GM18519 (cell line): Measurements from ENCODE around the gene RHOT1.
"Not testable (repeated sequence)": the region's sequence is repeated elsewhere in the genome, so short reads cannot be mapped to it uniquely, and the experiment has no call there.

Experiments
- ATAC-seq: cut with Tn5 transposase; IDR thresholded peaks from one replicate; pipeline ENCODE4 v1.9.1; 2021; ENCODE audit warnings: mild to moderate bottlenecking, moderate library complexity; ENCODE audit not compliant: unreplicated experiment, low FRiP score

Gene RHOT1

DNA sequence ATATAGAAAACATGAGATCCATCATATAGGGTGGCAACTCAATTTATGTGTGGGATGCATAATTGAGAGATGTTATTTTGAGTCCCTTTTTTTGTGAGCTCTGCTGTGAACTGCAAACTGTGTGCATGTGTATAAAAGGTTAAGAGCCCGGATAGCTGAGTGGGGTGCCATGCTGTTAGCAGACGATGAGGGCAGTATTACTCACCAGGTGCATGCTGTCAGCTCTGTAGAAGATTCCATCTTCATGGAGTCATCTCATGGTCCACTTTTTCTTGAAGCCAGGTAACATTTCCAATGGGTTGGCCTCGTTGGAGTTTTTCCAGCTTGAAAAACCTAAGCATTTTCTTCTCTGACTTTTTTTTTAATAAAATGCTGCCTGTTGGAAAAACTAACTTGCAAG lies 80.3 kb downstream of the RHOT1 start:
- no peak for ATAC-seq

DNA sequence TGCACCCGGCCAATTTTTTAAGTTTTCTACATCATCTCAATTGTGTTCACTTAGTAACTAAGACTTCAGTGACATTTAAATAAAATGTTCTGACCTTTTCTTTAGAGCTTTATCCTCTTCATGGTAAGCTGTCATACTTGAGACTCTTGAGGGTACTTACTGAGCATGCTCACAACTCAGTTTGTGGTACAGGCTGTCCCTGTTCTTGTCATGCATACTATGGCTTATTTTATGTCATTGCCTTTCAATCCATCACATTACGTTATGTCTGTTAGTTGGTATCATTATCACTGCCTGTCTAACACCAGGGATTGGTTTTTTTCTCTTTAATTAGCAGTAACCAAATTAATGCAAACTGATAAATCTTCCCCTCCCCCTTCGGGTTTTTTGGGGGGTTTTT lies 81.4 kb downstream of the RHOT1 start:
- no peak for ATAC-seq

DNA sequence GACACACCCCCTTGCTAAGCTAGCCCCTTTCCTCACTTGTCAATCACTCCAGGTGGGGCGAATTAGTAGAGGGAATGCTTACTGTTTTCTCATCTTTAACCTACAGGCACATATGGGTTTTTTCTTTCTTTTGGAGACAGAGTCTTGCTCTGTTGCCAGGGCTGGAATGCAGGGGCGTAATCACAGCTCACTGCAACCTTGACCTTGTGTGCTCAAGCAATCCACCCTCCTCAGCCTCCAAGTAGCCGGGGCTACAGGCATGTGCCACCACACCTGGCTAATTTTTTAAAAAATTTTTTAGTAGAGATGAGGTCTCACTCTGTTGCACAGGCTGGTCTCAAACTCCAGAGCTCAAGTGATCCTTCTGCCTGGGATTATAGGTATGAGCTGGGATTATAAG lies 84.6 kb downstream of the RHOT1 start:
- no peak for ATAC-seq

- ATAC-seq: no peak
Observed at GRCh38 chr17:32227910-32228309, 85.6 kb downstream of the RHOT1 start.

DNA sequence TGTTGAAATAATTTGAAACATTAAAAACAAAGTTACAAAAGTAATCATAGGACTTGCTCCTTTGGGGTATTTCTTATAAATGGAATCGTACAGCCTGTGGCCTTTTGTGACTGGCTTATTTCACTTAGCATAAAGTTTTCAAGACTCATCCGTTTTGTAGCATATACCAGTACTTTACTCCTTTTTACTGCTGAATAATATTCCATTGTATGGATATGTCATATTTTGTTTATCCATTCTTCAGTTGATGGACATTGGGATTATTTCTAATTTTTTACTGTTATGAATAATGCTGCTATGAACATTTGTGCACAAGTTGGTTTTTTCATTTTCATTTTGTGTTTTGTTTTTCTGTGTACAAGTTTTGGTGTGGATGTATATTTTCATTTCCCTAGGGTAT lies 93.3 kb downstream of the RHOT1 start:
- no peak for ATAC-seq

DNA sequence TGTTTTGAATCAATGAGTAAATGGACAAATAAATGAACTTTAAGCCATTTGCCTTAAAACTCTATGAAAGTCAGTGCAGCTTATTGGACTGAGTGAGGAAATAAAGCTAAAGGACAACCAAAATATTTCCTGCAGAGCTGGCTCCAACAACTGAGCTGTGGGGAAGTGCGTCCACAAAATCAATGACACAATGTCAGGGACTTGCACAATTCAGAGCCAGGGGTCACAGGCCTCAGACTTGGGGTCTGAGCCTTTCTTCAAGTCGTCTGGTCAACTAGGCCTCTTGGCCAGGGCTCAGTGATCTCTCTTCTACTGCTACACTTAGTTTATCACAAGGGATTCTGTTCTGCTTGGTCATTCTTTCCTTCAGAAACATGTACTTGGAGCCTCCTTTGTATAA lies 97.2 kb downstream of the RHOT1 start:
- ATAC-seq: no peak

- no peak for ATAC-seq
Observed at GRCh38 chr17:32240750-32241149, 98.4 kb downstream of the RHOT1 start.

DNA sequence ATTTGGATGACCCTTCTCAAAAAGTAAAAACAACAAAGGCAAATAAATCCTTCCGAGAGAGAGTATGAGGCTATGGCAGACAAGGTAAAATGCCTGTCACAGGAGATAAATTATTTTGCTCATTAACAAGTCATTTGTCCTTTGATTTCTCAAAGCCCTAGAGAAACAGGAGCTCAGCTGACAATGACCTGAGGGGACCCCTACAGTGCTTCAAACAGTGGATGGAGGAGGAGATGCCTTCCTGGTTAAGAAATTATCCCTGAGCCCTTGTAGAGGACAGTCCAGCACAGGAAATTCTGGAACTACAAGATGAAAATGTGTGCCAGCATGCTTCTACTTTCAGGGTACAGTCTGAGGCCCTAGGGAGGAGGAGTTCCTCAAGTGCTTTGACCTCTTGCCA lies 99.3 kb downstream of the RHOT1 start:
- ATAC-seq: no peak

GRCh38 chr17:32249475-32249874 lies 107.2 kb downstream of the RHOT1 start:
- no peak for ATAC-seq

- no peak for ATAC-seq
Observed at GRCh38 chr17:32253117-32253611, 110.9 kb downstream of the RHOT1 start.

DNA sequence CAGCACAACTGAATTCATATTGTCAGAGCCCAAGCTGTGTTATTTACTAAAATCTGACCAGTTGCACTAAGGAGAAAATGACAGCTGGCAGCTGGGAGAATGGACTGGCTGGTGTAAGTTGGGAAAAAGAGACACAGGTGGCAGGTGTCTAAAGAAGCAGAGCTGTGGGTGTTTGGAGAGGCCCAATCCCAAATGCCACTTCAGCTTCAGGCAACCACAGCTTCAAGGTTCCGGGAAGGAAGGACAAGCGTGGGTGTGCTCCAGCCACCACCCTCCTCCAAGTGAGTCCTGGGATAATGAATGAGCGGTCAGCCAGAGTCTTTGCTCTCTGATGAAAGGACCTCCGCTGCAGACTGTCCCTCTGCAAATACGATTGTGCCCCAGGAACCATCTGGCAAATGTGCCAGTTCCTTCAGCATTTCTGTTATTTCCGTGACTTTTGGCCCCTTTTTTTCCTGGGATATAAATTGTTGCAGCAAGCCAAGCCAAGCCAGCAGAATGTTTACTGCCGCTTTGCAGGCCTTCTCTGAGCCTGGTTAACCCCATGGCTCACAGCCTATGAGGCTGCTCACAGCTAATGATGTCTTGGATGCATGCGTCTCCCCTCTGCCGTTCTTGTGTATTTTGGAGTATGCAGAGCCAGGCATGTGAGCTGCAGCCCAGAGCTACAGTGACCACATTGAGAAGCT lies 113.9 kb downstream of the RHOT1 start:
- no peak for ATAC-seq

DNA sequence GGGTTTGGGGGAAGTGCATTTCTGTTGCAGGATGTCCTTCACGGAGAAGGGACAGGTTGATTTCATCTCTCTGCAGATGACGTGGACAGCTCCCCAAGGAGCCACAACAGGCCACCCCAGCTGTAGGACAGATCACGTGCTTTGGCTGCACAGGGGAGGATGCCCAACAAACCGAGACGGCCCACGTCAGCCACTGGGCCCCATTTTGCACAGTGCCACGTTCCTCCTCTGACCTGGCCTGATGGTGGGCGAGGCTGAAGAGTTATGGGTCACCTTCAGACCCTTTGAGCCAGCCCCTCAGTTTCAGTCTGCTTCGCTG lies 114.4 kb downstream of the RHOT1 start:
- no peak for ATAC-seq

GRCh38 chr17:32258383-32259140 lies 116.3 kb downstream of the RHOT1 start:
- no peak for ATAC-seq

GRCh38 chr17:32259586-32259985 lies 117.3 kb downstream of the RHOT1 start:
- no peak for ATAC-seq

DNA sequence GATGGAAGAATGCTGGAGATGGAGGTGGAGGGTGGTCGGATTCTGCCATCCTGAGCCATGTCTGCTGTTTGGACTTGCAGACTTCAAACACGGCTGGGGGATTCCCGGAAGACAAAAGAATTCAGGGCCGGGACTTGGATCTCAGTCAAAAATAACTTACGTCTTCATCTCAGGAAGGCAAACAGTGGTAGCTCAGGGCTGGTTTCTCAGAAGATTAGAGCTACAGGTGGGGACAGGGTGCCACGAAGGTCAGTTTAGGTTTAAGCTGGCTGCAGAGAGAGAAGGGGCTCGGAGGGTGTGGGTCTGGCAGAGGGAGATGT lies 119.1 kb downstream of the RHOT1 start:
- no peak for ATAC-seq

- ATAC-seq: no peak
Observed at GRCh38 chr17:32261936-32262510, 119.7 kb downstream of the RHOT1 start.

DNA sequence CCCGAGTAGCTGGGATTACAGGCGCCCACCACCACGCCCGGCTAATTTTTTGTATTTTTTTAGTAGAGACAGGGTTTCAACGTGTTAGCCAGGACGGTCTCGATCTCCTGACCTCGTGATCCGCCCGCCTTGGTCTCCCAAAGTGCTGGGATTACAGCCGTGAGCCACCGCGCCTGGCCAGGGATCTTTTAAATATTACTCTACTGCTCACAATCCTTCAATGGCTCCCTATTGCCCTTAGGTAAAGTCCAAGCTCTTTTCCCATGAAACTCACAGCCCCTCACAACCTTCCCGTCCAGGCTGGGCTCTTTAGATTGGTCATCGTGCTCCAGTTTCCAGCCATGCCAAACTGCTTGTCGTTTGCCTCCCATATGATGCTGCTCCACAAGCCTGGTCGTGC lies 121.2 kb downstream of the RHOT1 start:
- ATAC-seq: not testable (repeated sequence)

GRCh38 chr17:32264140-32264799 lies 122.0 kb downstream of the RHOT1 start:
- ATAC-seq: no peak

- ATAC-seq: no peak
Observed at GRCh38 chr17:32264823-32265191, 122.5 kb downstream of the RHOT1 start.

DNA sequence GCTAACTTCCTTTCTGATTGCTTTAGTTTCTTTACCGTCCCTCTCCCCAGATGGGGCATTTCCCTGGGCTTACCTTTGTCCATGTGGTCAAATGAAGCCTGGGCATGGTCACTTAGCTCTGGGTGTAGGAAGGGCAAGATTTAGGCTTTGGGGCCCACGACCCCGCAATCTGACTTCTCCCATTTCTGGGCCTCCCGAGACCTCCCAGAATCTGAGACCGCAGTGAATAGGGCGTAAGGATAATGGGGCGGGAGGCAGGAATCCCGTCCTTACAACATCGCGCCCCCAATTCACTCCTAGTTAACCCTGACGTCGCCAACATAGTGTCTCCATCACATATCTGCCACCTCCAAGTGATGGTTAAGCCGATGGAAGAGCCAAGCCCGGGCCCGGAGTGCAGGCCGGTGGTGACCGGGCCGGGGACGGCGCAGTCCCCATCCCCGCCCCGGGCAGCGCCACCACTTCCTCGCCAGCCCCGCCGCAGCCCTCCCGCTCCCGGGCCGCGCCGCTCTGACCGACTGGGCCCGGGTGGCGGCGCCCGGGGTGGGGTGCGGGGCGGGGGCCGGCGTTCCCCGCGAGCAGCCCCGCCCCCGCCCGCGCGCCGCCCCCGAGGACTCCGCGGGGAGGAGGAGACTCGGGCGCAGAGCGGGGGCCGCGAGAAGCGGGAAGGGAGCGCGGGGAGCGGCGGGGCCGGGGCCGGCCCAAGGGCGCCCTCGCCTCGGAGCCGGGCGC lies 123.1 kb downstream of the RHOT1 start, which contains the start of gene RHBDL3:
TSS of gene RHBDL3 (plus strand) at position 641 of the 732 bp plus-strand sequence. CDS start 358 bp downstream, outside the sequence.
- no peak for ATAC-seq

- no peak for ATAC-seq
Observed at GRCh38 chr17:32266051-32266388, 123.7 kb downstream of the RHOT1 start.
